Activated CD4-positive, alpha-beta T cell treated with anti-CD3 and anti-CD28 coated beads, Interleukin-10, Interleukin-2, amounts not matched to agents 100 ng/mL and 50 ng/mL, durations not matched to agents 16 hours and 8 hours (primary cell): ENCODE results near the gene FCHO2.
"Not testable (repeated sequence)": the region's sequence is repeated elsewhere in the genome, so short reads cannot be mapped to it uniquely, and the experiment has no call there.

ENCODE experiments used
- DNase-seq: peaks from one replicate; pipeline ENCODE4 v3.0.0-alpha.2; 2020

FCHO2 gene

GRCh38 chr5:72956324-72957140 lies 691 bp downstream of the FCHO2 start:
- DNase-seq = peak; percentile 16

GRCh38 chr5:72957337-72957736 lies 1.5 kb downstream of the FCHO2 start:
- DNase-seq = no peak

DNA sequence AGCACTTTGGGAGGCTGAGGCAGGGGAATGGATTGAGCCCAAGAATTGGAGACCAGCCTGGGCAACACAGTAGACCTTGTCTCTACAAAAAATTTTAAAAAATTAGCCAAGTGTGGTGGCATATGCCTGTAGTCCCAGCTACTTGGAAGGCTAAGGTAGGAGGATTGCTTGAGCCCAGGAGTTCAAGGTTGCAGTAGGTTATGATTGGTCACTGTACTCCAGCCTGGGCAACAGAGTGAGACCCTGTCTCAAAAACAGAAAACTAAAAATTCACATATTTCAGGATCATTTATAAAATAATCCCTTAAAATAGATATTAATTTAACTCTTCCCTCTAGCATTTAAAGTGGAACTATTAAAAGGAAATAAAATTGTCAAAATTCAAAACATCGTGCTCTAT lies 3.4 kb downstream of the FCHO2 start:
- DNase-seq = no peak

DNA sequence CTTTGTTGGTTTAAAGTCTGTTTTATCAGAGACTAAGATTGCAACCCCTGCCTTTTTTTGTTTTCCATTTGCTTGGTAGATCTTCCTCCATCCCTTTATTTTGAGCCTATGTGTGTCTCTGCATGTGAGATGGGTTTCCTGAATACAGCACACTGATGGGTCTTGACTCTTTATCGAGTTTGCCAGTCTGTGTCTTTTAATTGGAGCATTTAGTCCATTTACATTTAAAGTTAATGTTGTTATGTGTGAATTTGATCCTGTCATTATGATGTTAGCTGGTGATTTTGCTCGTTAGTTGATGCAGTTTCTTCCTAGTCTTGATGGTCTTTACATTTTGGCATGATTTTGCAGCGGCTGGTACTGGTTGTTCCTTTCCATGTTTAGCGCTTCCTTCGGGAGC lies 18.6 kb downstream of the FCHO2 start:
- not testable (repeated sequence) for DNase-seq

DNA sequence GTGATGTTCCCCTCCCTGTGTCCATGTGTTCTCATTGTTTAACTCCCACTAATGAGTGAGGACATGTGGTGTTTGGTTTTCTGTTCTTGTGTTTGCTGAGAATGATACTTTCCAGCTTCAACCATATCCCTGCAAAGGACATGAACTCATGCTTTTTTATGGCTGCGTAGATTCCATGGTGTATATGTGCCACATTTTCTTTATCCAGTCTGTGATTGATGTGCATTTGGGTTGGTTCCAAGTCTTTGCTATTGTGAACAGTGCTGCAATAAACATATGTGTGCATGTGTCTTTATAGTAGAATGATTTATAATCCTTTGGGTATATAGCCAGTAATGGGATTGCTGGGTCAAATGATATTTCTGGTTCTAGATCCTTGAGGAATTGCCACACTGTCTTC lies 21.0 kb downstream of the FCHO2 start:
- DNase-seq = not testable (repeated sequence)

DNA sequence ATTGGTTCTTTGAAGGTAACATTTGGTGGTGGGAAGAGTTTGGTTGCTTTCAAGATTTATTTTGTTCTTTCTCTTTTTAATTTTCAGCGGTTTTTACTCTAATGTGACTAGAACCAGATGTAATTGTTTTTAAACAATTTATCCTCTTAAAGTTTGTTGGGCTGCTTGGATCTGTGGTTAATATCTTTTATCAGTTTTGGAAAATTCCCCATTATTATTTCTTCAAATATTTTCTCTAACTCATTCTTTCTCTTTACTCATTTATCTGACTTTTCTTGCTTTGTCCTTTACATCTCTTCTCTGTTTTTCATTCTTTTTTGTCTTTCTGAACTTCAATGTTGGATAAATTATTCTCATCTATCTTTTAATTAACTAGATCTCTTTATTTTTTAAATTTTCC lies 29.9 kb downstream of the FCHO2 start:
- no peak for DNase-seq

DNA sequence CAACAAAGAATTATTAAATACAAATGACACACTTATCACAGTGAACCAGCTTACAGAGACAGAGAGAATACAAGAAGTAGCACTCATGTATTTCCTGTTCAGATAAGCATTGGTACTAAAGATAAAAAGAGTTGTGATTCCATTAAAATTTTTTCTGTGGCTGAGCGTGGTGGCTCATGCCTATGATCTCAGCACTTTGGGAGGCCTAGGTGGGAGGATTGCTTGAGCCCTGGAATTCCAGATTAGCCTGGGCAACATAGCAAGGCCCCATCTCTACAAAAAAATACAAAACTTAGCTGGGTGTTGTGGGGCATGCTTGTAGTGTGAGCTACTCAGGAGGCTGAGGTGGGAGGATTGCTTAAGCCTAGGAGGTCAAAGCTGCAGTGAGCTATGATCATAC lies 32.9 kb downstream of the FCHO2 start:
- DNase-seq = no peak

GRCh38 chr5:72991394-72991793 lies 35.6 kb downstream of the FCHO2 start:
- DNase-seq = peak; percentile 19

- no peak for DNase-seq
These were observed 38.7 kb downstream of the FCHO2 start for GRCh38 chr5:72994578-72994977.

DNA sequence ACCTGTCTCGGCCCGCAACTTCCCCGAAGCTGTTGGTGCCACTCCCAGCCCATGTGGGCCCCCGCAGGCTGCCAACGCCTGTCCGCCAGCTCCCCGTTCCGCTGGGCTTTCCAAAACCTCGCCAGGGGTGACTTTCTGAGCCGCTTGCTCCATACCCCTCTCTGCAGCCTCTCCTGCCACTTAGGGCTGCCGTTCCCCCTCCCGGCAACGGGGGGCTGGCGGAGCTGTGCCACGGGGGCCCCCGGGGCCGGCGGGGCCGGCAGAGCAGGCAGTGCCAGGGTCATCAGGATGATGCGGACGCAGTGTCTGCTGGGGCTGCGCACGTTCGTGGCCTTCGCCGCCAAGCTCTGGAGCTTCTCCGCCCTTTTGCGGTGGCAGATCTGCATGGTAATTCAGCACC lies 40.8 kb downstream of the FCHO2 start:
- no peak for DNase-seq

DNA sequence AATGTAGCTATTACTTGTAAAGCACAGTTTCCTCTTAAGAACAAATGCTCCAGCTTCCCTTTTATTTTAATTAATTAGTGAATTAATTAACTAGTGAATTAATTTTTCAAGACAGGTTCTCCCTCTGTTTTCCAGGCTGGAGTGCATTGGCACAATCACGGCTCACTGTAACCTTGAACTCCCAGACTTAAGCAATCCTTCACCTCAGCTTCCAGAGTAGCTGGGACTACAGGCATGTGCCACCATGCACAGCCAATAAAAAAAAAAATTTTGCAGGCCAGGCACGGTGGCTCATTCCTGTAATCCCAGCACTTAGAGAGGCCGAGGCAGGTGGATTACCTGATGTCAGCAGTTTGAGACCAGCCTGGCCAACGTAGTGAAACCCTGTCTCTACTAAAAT lies 44.1 kb downstream of the FCHO2 start:
- DNase-seq = no peak

DNA sequence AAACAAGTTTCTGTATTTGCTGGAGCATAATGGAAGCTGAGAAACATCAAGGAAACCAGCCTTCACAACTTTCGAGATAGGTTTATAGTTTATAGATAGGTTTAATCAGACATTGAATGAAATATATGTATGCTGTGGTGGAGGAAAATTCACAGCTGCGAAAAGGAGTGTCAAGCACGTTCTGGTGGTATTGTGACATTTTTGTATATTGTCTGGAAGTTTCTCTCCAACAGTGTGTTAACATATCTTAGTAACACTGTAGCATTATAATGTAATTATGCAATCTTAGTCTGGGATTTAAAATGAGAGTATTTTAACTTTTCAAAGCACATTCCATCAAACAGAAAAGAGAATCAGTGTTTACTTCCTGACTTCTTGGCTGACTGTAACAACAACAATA lies 50.0 kb downstream of the FCHO2 start:
- no peak for DNase-seq

GRCh38 chr5:73007051-73007450 lies 51.2 kb downstream of the FCHO2 start:
- DNase-seq = no peak

GRCh38 chr5:73008831-73009230 lies 53.0 kb downstream of the FCHO2 start:
- DNase-seq = no peak

GRCh38 chr5:73011612-73012011 lies 55.8 kb downstream of the FCHO2 start:
- not testable (repeated sequence) for DNase-seq

- no peak for DNase-seq
These were observed 63.1 kb downstream of the FCHO2 start for GRCh38 chr5:73018892-73019291.

DNA sequence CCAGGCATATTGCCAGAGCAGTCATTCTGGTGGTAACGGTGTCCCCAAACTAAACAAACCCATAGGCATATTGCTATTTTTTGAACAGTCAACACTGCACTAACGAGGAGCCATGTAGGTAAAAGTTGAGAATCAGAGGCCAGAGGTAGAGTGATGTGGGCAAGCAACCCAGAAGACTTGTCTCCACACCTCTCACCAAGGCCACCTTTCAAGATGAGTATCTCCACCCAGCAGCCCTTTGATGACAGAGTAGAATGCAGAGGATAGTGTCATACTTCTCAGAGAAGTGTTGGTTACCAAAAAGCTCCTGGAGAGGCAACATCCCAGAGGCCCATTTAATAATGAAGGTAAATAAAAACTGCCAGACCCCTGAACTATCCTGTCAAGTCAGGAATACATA lies 63.9 kb downstream of the FCHO2 start:
- no peak for DNase-seq

DNA sequence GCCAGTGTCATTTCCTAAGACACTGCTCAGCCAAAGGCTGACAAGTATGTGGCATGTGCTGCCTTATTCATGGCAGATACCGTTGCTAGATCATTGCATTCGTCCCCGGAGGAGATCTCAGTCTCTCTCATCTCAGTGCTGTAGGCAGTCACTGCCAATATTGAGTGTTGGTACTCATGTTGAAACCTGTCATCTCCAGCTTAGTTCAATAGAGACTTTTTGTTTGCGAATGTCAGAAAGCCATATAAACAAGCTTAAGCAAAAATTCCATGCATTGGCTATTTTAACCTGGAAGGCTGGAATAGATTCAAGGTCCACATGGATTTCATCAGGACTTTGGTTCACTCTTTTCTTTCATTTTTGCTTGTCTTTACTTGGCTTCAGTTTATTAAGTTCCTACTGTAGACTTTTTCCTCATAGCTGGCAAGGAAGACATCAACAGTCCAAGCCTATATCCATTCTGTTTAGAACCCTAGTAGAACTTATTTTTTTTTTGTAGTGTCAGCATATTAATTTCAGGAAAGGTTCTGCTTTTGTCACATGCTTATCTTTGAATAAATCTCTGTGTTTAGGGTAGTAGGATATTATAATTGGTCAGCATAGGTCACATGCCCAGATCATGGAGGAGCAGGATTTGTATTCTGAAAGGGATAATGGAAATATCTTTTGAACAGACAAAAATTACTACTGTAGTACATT lies 66.8 kb downstream of the FCHO2 start:
- no peak for DNase-seq

DNA sequence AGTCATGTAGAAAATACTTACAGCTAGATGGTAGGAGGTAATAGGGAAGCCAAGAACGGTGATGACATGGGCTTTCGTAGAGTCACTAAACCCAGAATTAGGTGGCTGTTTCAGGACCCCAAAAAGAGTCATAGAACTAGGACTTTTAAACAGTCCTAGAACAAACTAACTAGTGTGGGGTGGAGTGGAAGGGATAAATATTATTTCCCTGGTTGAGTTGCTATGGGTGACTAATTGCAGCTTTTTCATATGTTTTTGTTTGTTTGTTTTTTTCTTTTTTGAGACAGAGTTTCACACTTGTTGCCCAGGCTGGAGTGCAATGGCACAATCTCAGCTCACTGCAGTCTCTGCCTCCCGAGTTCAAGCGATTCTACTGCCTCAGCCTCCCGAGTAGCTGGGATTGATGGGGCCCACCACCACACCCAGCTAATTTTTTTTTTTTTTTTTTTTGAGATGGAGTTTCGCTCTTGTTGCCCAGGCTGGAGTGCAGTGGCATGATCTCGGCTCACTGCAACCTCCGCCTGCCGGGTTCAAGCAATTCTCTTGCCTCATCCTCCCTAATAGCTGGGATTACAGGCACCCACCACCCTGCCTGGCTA lies 69.2 kb downstream of the FCHO2 start:
- not testable (repeated sequence) for DNase-seq

DNA sequence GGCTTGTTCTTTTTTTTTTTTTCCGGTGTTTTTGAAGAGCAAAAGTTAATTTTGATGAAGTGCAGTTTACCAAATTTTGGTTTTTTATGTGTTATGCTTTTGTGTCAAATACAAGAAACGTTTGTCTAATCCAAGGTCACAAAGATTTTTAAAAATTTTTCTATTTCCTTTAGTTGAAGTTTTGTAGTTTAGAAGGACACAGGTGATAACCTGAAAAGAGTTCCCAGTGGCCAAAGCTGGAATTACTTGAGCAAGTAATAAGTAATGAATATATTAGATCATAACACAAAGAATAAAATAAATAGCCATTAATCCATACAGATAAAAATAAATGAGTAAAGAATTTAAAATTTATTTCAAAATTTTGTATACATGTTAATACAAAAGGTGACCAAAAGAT lies 71.5 kb downstream of the FCHO2 start:
- no peak for DNase-seq

DNA sequence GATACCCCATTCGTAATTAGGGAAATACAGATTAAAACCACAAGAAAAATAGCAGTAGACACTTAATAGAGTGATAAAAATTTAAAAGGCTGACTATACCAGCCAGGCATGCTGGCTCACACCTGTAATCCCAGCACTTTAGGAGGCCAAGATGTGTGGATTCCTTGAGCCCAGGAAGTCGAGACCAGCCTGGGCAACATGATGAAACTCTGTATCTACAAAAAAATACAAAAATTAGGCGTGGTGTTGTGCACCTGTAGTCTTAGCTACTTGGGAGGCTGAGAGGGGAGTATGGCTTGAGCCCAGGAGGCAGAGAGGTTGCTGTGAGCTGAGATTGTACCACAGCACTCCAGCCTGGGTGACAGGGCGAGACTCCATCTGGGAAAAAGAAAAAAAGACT lies 72.0 kb downstream of the FCHO2 start:
- DNase-seq = no peak

- no peak for DNase-seq
These were observed 73.3 kb downstream of the FCHO2 start for GRCh38 chr5:73028991-73029595.

DNA sequence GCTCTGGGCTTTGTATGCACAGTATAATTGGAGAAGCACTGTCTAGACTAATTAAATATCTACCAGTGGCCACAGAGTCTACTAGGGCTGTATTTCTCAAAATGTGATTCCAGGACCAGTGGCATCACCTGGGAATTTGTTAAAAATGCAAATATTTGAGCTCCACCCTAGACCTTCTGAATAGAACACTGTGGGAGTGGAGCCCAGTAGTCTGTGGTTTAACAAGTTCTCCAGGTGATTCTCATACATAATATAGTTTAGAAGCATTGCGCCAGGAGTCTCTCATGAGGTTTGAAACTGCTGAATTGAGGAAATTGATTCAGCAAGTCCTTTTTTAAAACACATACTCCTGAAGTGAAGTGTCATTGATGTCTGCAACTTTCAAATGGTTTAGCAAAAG lies 74.7 kb downstream of the FCHO2 start:
- DNase-seq = no peak

GRCh38 chr5:73030995-73031394 lies 75.2 kb downstream of the FCHO2 start:
- no peak for DNase-seq
